Lung (tissue), 12 donors: ENCODE data around the gene CRTAP. TPM values are rescaled to one million over a fixed set of nuclear protein-coding genes. Genes with fewer than 3 reads are reported as not detected.

Experiments used
- ATAC-seq: fragments of 200-7000 bp; cut with Tn5 transposase; one replicate; pipeline ENCODE4 v1.9.1; 2020; ENCODE audit warnings: moderate number of reproducible peaks; ENCODE audit not compliant: insufficient read depth, low FRiP score
- DNase-seq, 3 donors: peaks; one replicate each; pipeline ENCODE4 v3.0.0-alpha.2; 2013 to 2017
- H3K27ac ChIP-seq, 2 donors: one replicate each; pipeline ENCODE4 v1.5.1; 2013; ENCODE audit warnings: mild to moderate bottlenecking in 2 of 2, moderate library complexity in 2 of 2, control low read depth in 1 of 2, inconsistent platforms in 1 of 2, low read depth in 1 of 2, low read length in 1 of 2
- H3K27me3 ChIP-seq, 3 donors: one replicate each; pipeline ENCODE4 v1.5.1; 2013; ENCODE audit warnings: low read length in 2 of 3; ENCODE audit not compliant: control insufficient read depth in 3 of 3, insufficient read depth in 3 of 3
- H3K36me3 ChIP-seq, 4 donors: one replicate each; pipeline ENCODE4 v1.5.1; 2013; ENCODE audit warnings: low read length in 4 of 4, mild to moderate bottlenecking in 1 of 4, moderate library complexity in 1 of 4; ENCODE audit not compliant: control insufficient read depth in 4 of 4, insufficient read depth in 4 of 4
- H3K4me1 ChIP-seq, 5 donors: one replicate each; pipeline ENCODE4 v1.5.1; 2013; ENCODE audit warnings: low read length in 5 of 5, mild to moderate bottlenecking in 2 of 5, moderate library complexity in 1 of 5; ENCODE audit not compliant: control insufficient read depth in 5 of 5, insufficient read depth in 5 of 5
- H3K4me3 ChIP-seq: one replicate; pipeline ENCODE4 v1.5.1; 2013; ENCODE audit warnings: mild to moderate bottlenecking, control low read depth, moderate library complexity
- H3K9ac ChIP-seq, 2 donors: one replicate each; pipeline ENCODE4 v1.5.1; 2013; ENCODE audit warnings: low read length in 2 of 2, control low read depth in 1 of 2; ENCODE audit not compliant: insufficient read depth in 1 of 2
- H3K9me3 ChIP-seq, 4 donors: one replicate each; pipeline ENCODE4 v1.5.1; 2013; ENCODE audit warnings: low read length in 3 of 4, mild to moderate bottlenecking in 1 of 4, moderate library complexity in 1 of 4; ENCODE audit not compliant: control insufficient read depth in 4 of 4, insufficient read depth in 3 of 4
- WGBS, 2 donors: extraction: QIAGEN DNeasy Blood & Tissue Kit; methylation state at CpG; one replicate each; pipeline ENCODE4 v1.1.7; 2013; 5-methylcytosine and 5-hydroxymethylcytosine counted together
- polyA plus RNA-seq, 2 donors: library from polyadenylated mRNA; stranded (reverse); fragments of 200-250 nt; gene quantifications; one replicate each; pipeline ENCODE4 v1.2.1, GENCODE V29; 2013
- total RNA-seq, 2 donors: library from RNA; depleted of rRNA in 1 of 2; stranded (reverse); fragments of >200 nt in 1 of 2; gene quantifications; one replicate each; pipeline ENCODE4 v1.2.1, GENCODE V29; 2014 to 2021
- TF ChIP-seq, protein P1 (sequence below): IDR thresholded peaks from 2 replicates; pipeline ENCODE4 v1.5.1; 2012; ENCODE audit warnings: mild to moderate bottlenecking; ENCODE audit errors: control extremely low read depth, extremely low read depth
- donor health status: control.
- donor health status: control.
- donor health status: Bipolar disorder and iron deficiency.
- donor health status: healthy.
- donor health status: DM: yes; HTN: yes; CAD: no.

Gene CRTAP
- total and polyA plus RNA-seq, 4 donors: 78.4 to 233 (median 143) TPM

DNA sequence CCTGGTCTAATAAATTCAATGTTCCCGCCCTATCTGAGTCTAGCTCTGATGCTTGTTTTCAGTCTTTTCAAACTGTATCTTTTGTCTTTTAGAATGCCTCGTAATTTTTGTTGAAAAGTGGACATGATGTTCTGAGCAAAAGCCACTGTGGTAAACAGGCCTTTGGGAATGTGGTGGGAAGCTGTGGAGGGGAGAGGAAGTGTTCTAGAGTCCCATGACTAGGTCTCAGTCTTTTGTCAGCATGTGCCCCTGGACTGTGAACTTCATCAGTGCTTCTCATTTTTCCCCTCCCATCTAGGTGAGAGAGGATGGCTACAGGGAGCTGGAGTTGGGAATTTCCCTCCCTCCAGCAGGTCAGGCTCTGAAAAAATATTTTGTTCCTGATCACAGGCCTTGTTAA is 71.0 kb downstream of the CRTAP start:
- Histone ChIP-seq H3K4me1 (no peaks in the 10 kb centered on the region), H3K27ac (no peak overlapping the region), H3K27me3 (no peaks in the 10 kb centered on the region), H3K4me3 (no peak overlapping the region), H3K36me3 (no peaks in the 10 kb centered on the region), H3K9me3 (no peaks in the 10 kb centered on the region), H3K9ac (no peak overlapping the region)
- DNase-seq: no peak
- ATAC-seq: no peak
- WGBS, 2 donors: 84 to 90% methylated on average over 2 of the region's 2 CpGs
- TF ChIP-seq, protein P1, sequence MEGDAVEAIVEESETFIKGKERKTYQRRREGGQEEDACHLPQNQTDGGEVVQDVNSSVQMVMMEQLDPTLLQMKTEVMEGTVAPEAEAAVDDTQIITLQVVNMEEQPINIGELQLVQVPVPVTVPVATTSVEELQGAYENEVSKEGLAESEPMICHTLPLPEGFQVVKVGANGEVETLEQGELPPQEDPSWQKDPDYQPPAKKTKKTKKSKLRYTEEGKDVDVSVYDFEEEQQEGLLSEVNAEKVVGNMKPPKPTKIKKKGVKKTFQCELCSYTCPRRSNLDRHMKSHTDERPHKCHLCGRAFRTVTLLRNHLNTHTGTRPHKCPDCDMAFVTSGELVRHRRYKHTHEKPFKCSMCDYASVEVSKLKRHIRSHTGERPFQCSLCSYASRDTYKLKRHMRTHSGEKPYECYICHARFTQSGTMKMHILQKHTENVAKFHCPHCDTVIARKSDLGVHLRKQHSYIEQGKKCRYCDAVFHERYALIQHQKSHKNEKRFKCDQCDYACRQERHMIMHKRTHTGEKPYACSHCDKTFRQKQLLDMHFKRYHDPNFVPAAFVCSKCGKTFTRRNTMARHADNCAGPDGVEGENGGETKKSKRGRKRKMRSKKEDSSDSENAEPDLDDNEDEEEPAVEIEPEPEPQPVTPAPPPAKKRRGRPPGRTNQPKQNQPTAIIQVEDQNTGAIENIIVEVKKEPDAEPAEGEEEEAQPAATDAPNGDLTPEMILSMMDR: no peak

GRCh38 chr3:33186524-33187367 is 72.9 kb downstream of the CRTAP start:
- Histone ChIP-seq H3K4me3 (no peak overlapping the region), H3K27me3 (no peaks in the 10 kb centered on the region), H3K9ac (no peak overlapping the region), H3K9me3 (no peaks in the 10 kb centered on the region), H3K27ac (no peak overlapping the region), H3K36me3 (no peaks in the 10 kb centered on the region), H3K4me1 (no peaks in the 10 kb centered on the region)
- DNase-seq (no peak), ATAC-seq (no peak)
- 95 to 97% methylated on average over 13 of the region's 13 CpGs for WGBS, 2 donors
- TF ChIP-seq, protein P1: no peak

- no peaks in the 10 kb centered on the region for H3K27me3 ChIP-seq
- H3K9ac ChIP-seq: no peak overlapping the region
- DNase-seq (no peak), ATAC-seq (no peak)
- no peak overlapping the region for H3K4me3 ChIP-seq
- H3K9me3 ChIP-seq: no peaks in the 10 kb centered on the region
- H3K4me1 ChIP-seq: no peaks in the 10 kb centered on the region
- no peak overlapping the region for H3K27ac ChIP-seq
- 90 to 91% methylated on average over 3 of the region's 3 CpGs for WGBS, 2 donors
- no peaks in the 10 kb centered on the region for H3K36me3 ChIP-seq
- TF ChIP-seq, protein P1: no peak
These were observed 73.5 kb downstream of the CRTAP start for GRCh38 chr3:33187368-33187634.

DNA sequence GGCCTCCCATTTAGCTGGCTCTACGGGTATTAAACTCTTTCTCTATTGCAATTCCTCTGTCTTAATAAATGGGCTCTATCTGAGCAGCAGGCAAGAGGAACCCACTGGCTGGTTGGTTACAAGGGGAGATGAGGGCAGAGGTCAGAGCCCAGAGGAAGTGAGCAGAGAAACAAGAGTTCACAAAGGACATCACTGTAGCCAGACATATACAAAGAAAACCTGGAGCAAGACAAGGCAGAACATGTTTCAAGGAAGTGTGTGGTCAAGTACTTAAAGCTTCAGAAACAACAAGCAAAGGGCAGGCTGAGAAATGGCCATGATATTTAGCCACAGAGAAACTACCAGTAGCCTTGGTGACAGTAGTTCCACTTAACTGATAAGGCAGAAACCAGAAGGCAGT is 80.5 kb downstream of the CRTAP start:
- TF ChIP-seq, protein P1: no peak
- Histone ChIP-seq H3K27ac (no peak overlapping the region), H3K27me3 (no peaks in the 10 kb centered on the region), H3K9me3 (no peaks in the 10 kb centered on the region), H3K9ac (no peak overlapping the region), H3K36me3 (no peaks in the 10 kb centered on the region), H3K4me1 (no peaks in the 10 kb centered on the region), H3K4me3 (no peak overlapping the region)
- no peak for ATAC-seq
- whole genome bisulfite sequencing, 2 donors: 80 to 87% methylated on average over 1 of the region's 1 CpG
- no peak for DNase-seq
